Aorta (tissue), 5 donors: ENCODE results near the gene TMEM35B. TPM values are rescaled to one million over a fixed set of nuclear protein-coding genes. Genes with fewer than 3 reads are reported as not detected.

Experiments
- ATAC-seq: fragments of 200-7000 bp; cut with Tn5 transposase; one replicate; pipeline ENCODE4 v1.9.1; 2022; ENCODE audit warnings: moderate library complexity; ENCODE audit not compliant: low FRiP score
- DNase-seq, 2 donors: peaks; one replicate each; pipeline ENCODE4 v3.0.0-alpha.2; 2020
- H3K27ac ChIP-seq, 2 donors: one replicate each; pipeline ENCODE4 v1.5.1; 2013; ENCODE audit warnings: low read length in 2 of 2, mild to moderate bottlenecking in 2 of 2, moderate library complexity in 2 of 2, control low read depth in 1 of 2, inconsistent platforms in 1 of 2, low read depth in 1 of 2
- H3K27me3 ChIP-seq, 2 donors: one replicate each; pipeline ENCODE4 v1.6.1; 2013; ENCODE audit warnings: control low read depth in 1 of 2, low read length in 1 of 2, mild to moderate bottlenecking in 1 of 2, moderate library complexity in 1 of 2; ENCODE audit not compliant: insufficient read depth in 2 of 2, control insufficient read depth in 1 of 2
- H3K36me3 ChIP-seq, 2 donors: one replicate each; pipeline ENCODE4 v1.6.1; 2013; ENCODE audit warnings: control low read depth in 1 of 2, low read length in 1 of 2, mild to moderate bottlenecking in 1 of 2; ENCODE audit not compliant: insufficient read depth in 2 of 2, control insufficient read depth in 1 of 2
- H3K4me1 ChIP-seq, 2 donors: one replicate each; pipeline ENCODE4 v1.6.1; 2013; ENCODE audit warnings: low read length in 2 of 2, control low read depth in 1 of 2, mild to moderate bottlenecking in 1 of 2, moderate library complexity in 1 of 2; ENCODE audit not compliant: insufficient read depth in 2 of 2, control insufficient read depth in 1 of 2
- H3K4me3 ChIP-seq, 2 donors: one replicate each; pipeline ENCODE4 v1.5.1; 2013; ENCODE audit warnings: low read length in 2 of 2, control low read depth in 1 of 2, mild to moderate bottlenecking in 1 of 2
- H3K9me3 ChIP-seq: one replicate; pipeline ENCODE4 v1.6.1; 2013; ENCODE audit warnings: mild to moderate bottlenecking, low read length; ENCODE audit not compliant: control insufficient read depth
- WGBS, 2 donors: extraction: QIAGEN DNeasy Blood & Tissue Kit; methylation state at CpG; one replicate each; pipeline ENCODE4 v1.1.7; 2013; 5-methylcytosine and 5-hydroxymethylcytosine counted together
- intact Hi-C, 2 donors: fragments of 100-400 bp; cut with DNase I; formaldehyde crosslinking; loops; one replicate each; pipeline versions ENCODE4 v1.14.2 to v1.15.0; 2022
- long read RNA-seq, 2 donors: library from polyadenylated mRNA; unstranded; transcript quantifications; one replicate each; pipeline ENCODE4 v2.0.0, GENCODE V29; 2020 to 2021
- polyA plus RNA-seq, 2 donors: library from polyadenylated mRNA; stranded (reverse); fragments of 200-250 nt; gene quantifications; one replicate each; pipeline ENCODE4 v1.2.3, GENCODE V29; 2013
- total RNA-seq, 2 donors: library from RNA; stranded (reverse); fragmentation: NEBNext Ultra II Directional; extraction: Animal tissue kit (Norgen Biotek cat#: 25700); gene quantifications; one replicate each; pipeline ENCODE4 v1.2.1, GENCODE V29; 2021
- donor health status: healthy with polysubstance abuse.
- donor health status: Bipolar disorder and iron deficiency.
- donor health status: DM: no; HTN: no; CAD: no.
- donor health status: DM: no; HTN: no; CAD: no.
- donor health status: DM: yes; HTN: yes; CAD: no.

The TMEM35B gene
- total RNA-seq (10 to 100 TPM; 25.7 to 40.1 TPM), polyA plus RNA-seq (10 to 100 TPM; 32.2 to 53.1 TPM)
- long read RNA-seq, donor 1, transcript TMEM35B-201 (3 exons, 922 nt): major isoform, 20 of 20 reads
- long read RNA-seq, donor 1, partial matches to known transcripts: 0 of 20 reads
- long read RNA-seq, donor 1, other reads (novel, unspliced or antisense): 0 of 20 reads
- long read RNA-seq, donor 2, transcript TMEM35B-201 (3 exons, 922 nt): major isoform, 24 of 24 reads
- long read RNA-seq, donor 2, partial matches to known transcripts: 0 of 24 reads
- long read RNA-seq, donor 2, other reads (novel, unspliced or antisense): 0 of 24 reads

DNA sequence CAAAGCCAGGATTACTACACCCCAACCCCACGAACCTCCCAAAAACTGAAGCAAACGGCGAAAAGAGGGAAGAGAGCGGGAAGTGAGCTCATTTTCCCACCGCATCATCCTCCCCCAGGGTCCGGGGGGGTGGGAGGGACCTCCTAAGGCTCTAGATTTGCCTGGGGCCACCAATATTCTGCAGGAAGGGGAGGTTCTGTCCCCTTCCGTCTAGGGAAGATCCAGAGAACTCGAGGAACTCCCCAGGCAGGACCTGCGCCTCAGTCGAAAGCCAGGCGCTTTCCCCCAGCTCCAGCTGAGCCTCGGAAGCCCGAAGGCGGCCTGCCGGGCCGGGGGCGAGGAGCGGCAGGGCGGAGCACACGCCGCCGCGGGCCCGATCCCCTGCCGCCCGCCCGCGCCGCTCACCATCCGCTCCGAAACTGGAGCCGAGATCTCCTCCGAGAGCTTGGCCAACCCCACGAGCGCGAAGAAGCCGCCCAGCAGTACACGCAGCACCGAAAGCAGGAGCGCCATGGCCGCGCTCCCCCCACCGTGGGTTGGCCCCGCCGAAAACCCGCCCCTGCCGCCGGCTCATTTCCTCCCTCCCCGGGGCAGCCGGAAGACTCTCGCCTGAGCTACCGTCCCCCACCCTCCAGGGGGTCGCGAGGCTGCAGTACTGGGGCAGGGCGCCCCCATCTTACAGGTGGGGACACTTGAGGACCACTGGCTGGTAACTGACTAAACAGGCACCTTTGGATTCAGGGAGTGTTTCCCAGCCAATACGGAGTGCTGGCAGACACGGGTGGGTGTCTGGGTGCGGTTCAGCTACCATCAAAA, at the start of gene TMEM35B:
TMEM35B (minus strand) TSS at position 555 of the 816 bp plus-strand sequence; CDS start at position 513, 42 bp downstream.
- no peaks in the 10 kb centered on the region for H3K27me3 ChIP-seq
- H3K4me3 ChIP-seq: peak within 1 kb of the TSS; percentile 9 to 93
- WGBS, 2 donors: 0 to 1% methylated on average over 40 to 58 of the region's 58 CpGs
- intact Hi-C loops: loop anchor here in 1 of 2 donors (2.0 to 5.0 kb wide), 2 partner anchors 47 to 126 kb away; partner anchors contain the start of genes SMIM12 and ZMYM6
- no peaks in the 10 kb centered on the region for H3K9me3 ChIP-seq
- ATAC-seq (peak; percentile 93), DNase-seq (peak; percentile 85 to 93)
- H3K4me1 ChIP-seq: peaks cover 0 to 4% of the 10 kb centered on the region in 2 donors
- no peaks in the 10 kb centered on the region for H3K36me3 ChIP-seq
- H3K27ac ChIP-seq: peak within 1 kb of the TSS; percentile 45 to 88

DNA sequence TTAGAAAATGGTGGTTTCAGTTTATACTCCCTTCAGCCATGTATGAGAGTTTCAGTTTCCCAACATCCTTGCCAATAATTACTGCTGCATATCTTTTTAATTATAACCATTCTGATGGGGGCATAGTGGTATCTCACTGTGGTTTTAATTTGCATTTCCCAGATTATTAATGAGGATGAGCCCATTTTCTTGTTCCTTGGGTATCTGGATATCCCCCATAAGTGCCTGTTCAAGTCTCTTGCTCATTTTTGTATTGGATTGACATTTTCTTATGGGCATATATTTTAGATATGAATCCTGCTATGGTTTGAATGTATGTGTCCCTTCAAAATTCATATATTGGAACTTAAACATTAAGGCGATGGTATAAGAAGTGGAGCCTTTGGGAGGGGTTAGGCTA, 48.2 kb upstream of the TMEM35B start:
- ATAC-seq (no peak), DNase-seq (no peak)
- 99 to 100% methylated on average over 1 of the region's 1 CpG for WGBS, 2 donors
- Histone ChIP-seq H3K4me3 (no peak overlapping the region), H3K36me3 (no peaks in the 10 kb centered on the region), H3K27ac (no peak overlapping the region), H3K9me3 (no peaks in the 10 kb centered on the region), H3K27me3 (no peaks in the 10 kb centered on the region), H3K4me1 (peaks cover 0 to 2% of the 10 kb centered on the region in 2 donors)
- intact Hi-C loops: loop anchor here in 1 of 2 donors (5.0 kb wide), 1 partner anchor 51 kb away; no protein-coding TSS in a partner anchor

DNA sequence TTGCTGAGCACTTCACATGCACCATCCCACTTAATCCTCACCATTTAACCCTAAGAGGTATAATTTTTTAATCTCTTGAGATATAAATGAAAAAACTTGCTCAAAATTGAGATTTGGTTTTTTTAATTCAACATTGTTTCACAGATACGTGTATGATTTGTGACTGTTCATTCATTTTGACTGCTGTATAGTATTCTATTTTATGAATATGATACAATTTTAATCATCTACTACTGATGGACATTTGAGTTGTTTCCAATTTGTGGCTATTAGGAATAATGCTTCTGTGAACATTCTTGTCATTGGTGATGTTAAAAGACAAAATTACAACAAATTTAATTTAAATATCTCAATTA, 47.2 kb upstream of the TMEM35B start:
- no peaks in the 10 kb centered on the region for H3K9me3 ChIP-seq
- no peak overlapping the region for H3K4me3 ChIP-seq
- intact Hi-C loops: loop anchor here in 1 of 2 donors (5.0 kb wide), 1 partner anchor 50 kb away; no protein-coding TSS in a partner anchor
- no peak overlapping the region for H3K27ac ChIP-seq
- WGBS, 2 donors: 88 to 97% methylated on average over 1 of the region's 1 CpG
- H3K4me1 ChIP-seq: peaks cover 2% of the 10 kb centered on the region in 2 donors
- no peak for ATAC-seq
- no peak for DNase-seq
- H3K27me3 ChIP-seq: no peaks in the 10 kb centered on the region
- no peaks in the 10 kb centered on the region for H3K36me3 ChIP-seq

DNA sequence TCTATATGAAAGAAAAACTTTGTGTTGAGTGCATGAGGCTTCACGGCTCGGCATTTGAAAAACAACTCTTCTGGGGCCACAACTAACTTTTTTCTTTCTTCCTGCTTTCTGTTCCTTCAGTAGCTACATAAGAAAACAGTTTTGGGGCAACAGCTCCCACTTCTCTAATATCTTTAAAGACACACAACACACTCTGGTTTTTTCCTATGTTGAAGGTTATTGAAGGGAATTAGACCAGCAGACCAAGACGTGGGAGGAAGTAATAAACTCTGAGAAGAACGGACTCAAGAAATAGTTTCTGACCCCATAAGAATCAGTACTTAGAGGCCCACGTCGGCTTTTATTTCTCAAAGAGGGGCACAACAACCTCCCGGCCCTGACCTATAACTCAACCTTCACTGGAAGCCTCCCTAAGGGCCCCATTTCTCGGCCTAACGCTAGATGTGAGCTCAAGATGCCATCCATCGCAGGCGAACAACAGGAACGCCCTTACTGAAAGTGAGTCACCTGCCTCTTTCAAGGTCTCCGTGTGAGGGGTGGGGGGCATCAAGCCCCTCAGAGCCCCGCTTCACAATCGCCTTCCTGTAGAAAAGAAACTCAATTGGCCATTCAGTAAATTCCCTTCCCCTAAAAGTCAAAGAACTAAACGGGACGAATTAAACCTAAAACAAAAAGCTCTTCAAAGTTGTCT, 45.8 kb upstream of the TMEM35B start:
- Histone ChIP-seq H3K36me3 (no peaks in the 10 kb centered on the region), H3K4me1 (peaks cover 2% of the 10 kb centered on the region in 2 donors), H3K27ac (peak overlapping the region; percentile 16 to 100), H3K9me3 (no peaks in the 10 kb centered on the region), H3K27me3 (no peaks in the 10 kb centered on the region), H3K4me3 (peak overlapping the region; percentile 81 to 98)
- WGBS, 2 donors: 0 to 1% methylated on average over 17 of the region's 17 CpGs
- intact Hi-C loops: loop anchor here in 1 of 2 donors (5.0 kb wide), 1 partner anchor 49 kb away; no protein-coding TSS in a partner anchor
- peak; percentile 47 for ATAC-seq
- no peak for DNase-seq

DNA sequence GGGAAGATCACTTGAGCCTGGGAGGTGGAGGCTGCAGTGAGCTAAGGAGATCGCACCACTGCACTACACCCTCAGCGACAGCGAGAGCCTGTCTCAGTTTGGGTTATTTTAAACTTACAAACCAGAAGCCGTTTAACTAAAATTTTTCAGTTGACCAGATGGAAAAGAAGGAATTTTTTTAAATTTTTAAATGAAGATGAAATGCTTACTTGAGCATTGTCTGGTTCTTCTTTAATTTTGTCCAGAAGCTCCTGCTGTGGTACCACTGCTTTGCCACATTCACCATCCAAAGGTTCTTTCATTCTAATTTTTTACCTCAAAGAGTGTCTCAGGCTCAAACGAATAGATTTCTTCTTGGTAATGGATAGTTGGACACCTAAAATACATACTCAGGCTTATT, 45.2 kb upstream of the TMEM35B start:
- intact Hi-C loops: loop anchor here in 1 of 2 donors (5.0 kb wide), 1 partner anchor 48 kb away; no protein-coding TSS in a partner anchor
- DNase-seq (no peak), ATAC-seq (no peak)
- H3K4me1 ChIP-seq: peaks cover 2% of the 10 kb centered on the region in 2 donors
- peak overlapping the region; percentile 81 to 98 for H3K4me3 ChIP-seq
- no peak overlapping the region for H3K27ac ChIP-seq
- no peaks in the 10 kb centered on the region for H3K36me3 ChIP-seq
- no peaks in the 10 kb centered on the region for H3K27me3 ChIP-seq
- H3K9me3 ChIP-seq: no peaks in the 10 kb centered on the region
- WGBS, 2 donors: 61 to 64% methylated on average over 5 of the region's 5 CpGs

DNA sequence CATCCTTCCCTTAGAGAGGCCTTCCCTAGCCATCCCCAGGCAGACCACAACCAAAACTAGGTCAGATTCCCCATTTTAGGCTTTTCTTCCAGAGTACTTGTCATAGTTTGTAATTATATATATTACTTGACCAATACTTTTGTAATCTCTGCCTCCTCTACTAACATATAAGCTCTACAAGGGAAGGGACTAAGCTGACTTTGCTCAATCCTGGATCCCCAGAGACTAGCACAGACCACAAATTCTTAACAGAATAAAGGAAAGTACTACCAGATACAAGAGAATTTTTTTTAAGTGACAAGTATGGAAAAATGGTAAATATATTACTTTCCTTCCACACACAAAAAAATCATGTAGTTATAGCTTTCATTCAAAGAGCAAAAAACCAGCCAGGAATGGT, 44.6 kb upstream of the TMEM35B start:
- intact Hi-C loops: loop anchor here in 1 of 2 donors (5.0 kb wide), 1 partner anchor 47 kb away; no protein-coding TSS in a partner anchor
- H3K27me3 ChIP-seq: no peaks in the 10 kb centered on the region
- no peaks in the 10 kb centered on the region for H3K9me3 ChIP-seq
- DNase-seq (no peak), ATAC-seq (no peak)
- H3K36me3 ChIP-seq: no peaks in the 10 kb centered on the region
- H3K4me3 ChIP-seq: no peak overlapping the region
- H3K4me1 ChIP-seq: peaks cover 2% of the 10 kb centered on the region in 2 donors
- no peak overlapping the region for H3K27ac ChIP-seq

DNA sequence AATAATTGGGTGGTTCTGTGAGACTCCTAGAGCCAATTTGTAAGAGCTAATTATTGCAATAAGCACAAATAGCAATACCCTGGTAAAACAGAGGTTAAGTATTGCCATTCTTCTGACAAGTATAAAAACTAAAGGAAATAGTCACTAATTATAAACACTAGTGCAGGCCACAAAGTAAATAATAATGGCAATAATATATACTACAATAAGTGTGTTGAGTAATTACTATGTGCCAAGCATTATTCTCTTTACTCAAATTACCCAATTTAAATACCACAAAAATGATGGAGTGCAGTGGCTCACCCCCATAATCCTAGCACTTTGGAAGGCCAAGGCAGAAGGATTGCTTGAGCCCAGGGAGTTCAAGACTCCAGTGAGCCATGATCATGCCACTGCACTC, 31.3 kb upstream of the TMEM35B start:
- Histone ChIP-seq H3K36me3 (peaks cover 2 to 3% of the 10 kb centered on the region in 2 donors), H3K4me1 (no peaks in the 10 kb centered on the region), H3K9me3 (no peaks in the 10 kb centered on the region), H3K4me3 (no peak overlapping the region), H3K27me3 (no peaks in the 10 kb centered on the region), H3K27ac (no peak overlapping the region)
- intact Hi-C loops: no loop called here
- ATAC-seq (no peak), DNase-seq (no peak)

DNA sequence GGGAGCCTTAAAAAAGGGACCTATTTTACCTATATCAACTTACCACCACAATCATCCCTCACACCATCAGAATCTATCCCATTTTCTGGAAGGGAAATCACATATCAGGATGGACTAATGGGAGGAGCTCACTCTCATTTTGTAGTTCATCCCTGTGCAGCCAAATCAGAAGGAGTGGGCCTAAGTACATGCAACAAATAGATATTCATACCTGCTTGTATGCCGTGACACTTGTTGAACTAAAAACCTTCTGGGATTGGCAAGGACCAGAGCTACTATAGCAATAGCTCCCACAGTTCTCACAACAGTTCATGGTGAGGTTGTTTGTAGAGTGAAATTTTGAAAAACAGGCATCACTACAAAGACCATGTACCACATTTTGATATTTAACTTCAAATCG, 29.3 kb upstream of the TMEM35B start:
- no peak for ATAC-seq
- H3K4me1 ChIP-seq: no peaks in the 10 kb centered on the region

More for the DNA sequence above, 29.3 kb upstream of the TMEM35B start:
- Histone ChIP-seq H3K27me3 (no peaks in the 10 kb centered on the region), H3K4me3 (no peak overlapping the region), H3K27ac (no peak overlapping the region), H3K36me3 (peaks cover 4 to 6% of the 10 kb centered on the region in 2 donors), H3K9me3 (no peaks in the 10 kb centered on the region)
- no peak for DNase-seq
- intact Hi-C loops: no loop called here
- 57 to 65% methylated on average over 2 of the region's 2 CpGs for WGBS, 2 donors
